Stomach (tissue), 4 donors: Measurements from ENCODE around the gene AGAP1.

Experiments
- EP300 ChIP-seq: sonication (generic); formaldehyde crosslinking; IDR thresholded peaks from one replicate; pipeline ENCODE4 v1.6.1; 2017; ENCODE audit warnings: antibody characterized with exemption
- POLR2AphosphoS5 ChIP-seq, 3 donors: sonication (generic); formaldehyde crosslinking; IDR thresholded peaks; one replicate each; pipeline ENCODE4 v1.6.1; 2016; ENCODE audit warnings: antibody characterized with exemption in 3 of 3
- TF ChIP-seq, protein P1 (sequence below), 7 experiments: fragments of 450-650 bp in 4 of 7; fragments of 200-600 bp in 3 of 7; sonication (generic) in 3 of 7; IDR thresholded peaks; one replicate each; pipeline ENCODE4 v1.5.1; 2016 to 2019; ENCODE audit warnings: antibody characterized with exemption in 7 of 7, control low read depth in 2 of 7, mild to moderate bottlenecking in 1 of 7

DNA sequence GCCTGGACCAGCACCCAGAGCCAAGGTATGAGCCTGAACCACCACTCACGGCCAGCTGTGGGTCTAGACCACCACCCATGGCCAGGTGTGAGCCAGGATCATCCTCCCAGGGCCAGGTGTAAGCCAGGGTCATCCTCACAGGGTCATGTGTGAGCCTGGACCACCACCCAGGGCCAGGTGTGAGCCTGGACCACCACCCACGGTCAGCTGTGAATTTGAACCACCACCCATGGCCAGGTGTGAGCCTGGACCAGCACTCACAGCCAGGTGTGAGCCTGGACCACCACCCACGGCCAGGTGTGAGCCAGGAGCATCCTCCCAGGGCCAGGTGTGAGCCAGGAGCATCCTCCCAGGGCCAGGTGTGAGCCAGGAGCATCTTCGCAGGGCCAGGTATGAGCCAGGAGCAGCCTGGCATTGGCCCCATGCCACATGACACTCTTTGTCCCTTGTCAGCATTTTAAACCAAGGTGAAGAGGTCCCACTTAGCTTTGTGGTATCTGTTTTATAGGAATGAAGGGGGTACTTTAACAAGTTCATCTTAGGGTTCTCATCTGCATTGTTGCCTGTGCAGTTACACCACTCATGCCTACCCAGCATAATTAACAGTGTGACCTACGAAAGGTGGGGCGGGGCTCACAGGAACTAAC, 71.2 kb downstream of the AGAP1 start:
- TF ChIP-seq, protein P1, sequence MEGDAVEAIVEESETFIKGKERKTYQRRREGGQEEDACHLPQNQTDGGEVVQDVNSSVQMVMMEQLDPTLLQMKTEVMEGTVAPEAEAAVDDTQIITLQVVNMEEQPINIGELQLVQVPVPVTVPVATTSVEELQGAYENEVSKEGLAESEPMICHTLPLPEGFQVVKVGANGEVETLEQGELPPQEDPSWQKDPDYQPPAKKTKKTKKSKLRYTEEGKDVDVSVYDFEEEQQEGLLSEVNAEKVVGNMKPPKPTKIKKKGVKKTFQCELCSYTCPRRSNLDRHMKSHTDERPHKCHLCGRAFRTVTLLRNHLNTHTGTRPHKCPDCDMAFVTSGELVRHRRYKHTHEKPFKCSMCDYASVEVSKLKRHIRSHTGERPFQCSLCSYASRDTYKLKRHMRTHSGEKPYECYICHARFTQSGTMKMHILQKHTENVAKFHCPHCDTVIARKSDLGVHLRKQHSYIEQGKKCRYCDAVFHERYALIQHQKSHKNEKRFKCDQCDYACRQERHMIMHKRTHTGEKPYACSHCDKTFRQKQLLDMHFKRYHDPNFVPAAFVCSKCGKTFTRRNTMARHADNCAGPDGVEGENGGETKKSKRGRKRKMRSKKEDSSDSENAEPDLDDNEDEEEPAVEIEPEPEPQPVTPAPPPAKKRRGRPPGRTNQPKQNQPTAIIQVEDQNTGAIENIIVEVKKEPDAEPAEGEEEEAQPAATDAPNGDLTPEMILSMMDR (IDR thresholded peaks at IDR 0.05): no peak
- no peak for TF ChIP-seq EP300
- no peak for TF ChIP-seq POLR2AphosphoS5 (IDR thresholded peaks at IDR 0.05)
